Activated CD4-positive, alpha-beta memory T cell treated with anti-CD3 and anti-CD28 coated beads, Interleukin-2, amount 10 ng/mL, durations not matched to agents 7 days and 5 days (primary cell): Measurements from ENCODE around the gene WDR72. TPM values are rescaled to one million over a fixed set of nuclear protein-coding genes. Genes with fewer than 3 reads are reported as not detected.
"Not testable (repeated sequence)": the region's sequence is repeated elsewhere in the genome, so short reads cannot be mapped to it uniquely, and the experiment has no call there.

Source experiments
- CTCF ChIA-PET: fragments of 350-600 bp; sonication (Branson Sonifier 250); formaldehyde crosslinking; loops from one replicate; lab custom pipeline; 2021; ENCODE audit warnings: antibody characterized with exemption, inconsistent platforms; lab: Charles Lee
- POLR2A ChIA-PET: fragments of 350-600 bp; sonication (Branson Sonifier 250); formaldehyde crosslinking; loops from one replicate; lab custom pipeline; 2021; ENCODE audit warnings: antibody characterized with exemption; lab: Charles Lee
- DNase-seq: peaks from one replicate; pipeline ENCODE4 v3.0.0-alpha.2; 2020
- H3K27ac Mint-ChIP-seq: one replicate; pipeline ENCODE4 v1.8.0; 2021; ENCODE audit warnings: mild to moderate bottlenecking, mixed read lengths
- H3K27me3 Mint-ChIP-seq: one replicate; pipeline ENCODE4 v1.8.0; 2021; ENCODE audit warnings: mixed read lengths
- H3K36me3 Mint-ChIP-seq: one replicate; pipeline ENCODE4 v1.8.0; 2021; ENCODE audit warnings: low read depth, mixed read lengths
- H3K4me1 Mint-ChIP-seq: one replicate; pipeline ENCODE4 v1.8.0; 2021; ENCODE audit warnings: mixed read lengths
- H3K4me3 Mint-ChIP-seq: one replicate; pipeline ENCODE4 v1.8.0; 2021; ENCODE audit warnings: mild to moderate bottlenecking, mixed read lengths
- H3K9me3 Mint-ChIP-seq: one replicate; pipeline ENCODE4 v1.8.0; 2021; ENCODE audit warnings: mixed read lengths
- total RNA-seq, 2 experiments: library from RNA; stranded (reverse); gene quantifications; one replicate each; pipeline ENCODE4 v1.2.3, GENCODE V29; 2021

Gene WDR72
- total RNA-seq, 2 experiments from 2014 or later: not detected

DNA sequence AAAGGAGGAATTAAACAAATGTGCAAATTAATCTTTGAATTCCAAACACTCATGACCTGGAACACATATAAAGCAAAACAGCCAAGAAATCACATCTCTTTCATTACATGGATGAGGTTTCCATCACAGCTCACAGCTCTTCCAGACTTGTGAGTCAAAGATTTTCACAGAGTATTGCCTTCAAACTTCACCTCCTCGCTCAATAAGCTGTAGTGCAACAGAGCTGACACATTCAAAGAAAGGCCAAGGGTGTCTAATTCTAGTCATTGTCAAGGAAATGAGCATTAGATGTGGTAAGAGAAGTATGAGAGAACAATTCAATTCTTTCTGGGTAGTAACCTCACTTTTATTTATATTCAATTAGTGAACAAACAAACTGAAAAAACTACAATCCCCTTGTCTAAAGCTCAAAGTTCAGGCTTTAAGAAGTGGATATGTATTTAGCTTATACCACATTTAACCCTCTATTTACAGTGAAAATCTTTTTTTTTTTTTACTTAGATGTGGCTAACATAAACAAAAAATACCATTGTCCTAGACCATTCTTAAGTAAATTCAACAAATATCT, 11.9 kb downstream of the WDR72 start:
- ChIA-PET POLR2A (no interaction called here), CTCF (no interaction called here)
- H3K27me3 Mint-ChIP-seq: no peaks in the 10 kb centered on the region
- H3K4me1 Mint-ChIP-seq: no peaks in the 10 kb centered on the region
- no peak for DNase-seq
- no peak overlapping the region for H3K27ac Mint-ChIP-seq
- H3K36me3 Mint-ChIP-seq: no peaks in the 10 kb centered on the region
- no peaks in the 10 kb centered on the region for H3K9me3 Mint-ChIP-seq
- no peak overlapping the region for H3K4me3 Mint-ChIP-seq

DNA sequence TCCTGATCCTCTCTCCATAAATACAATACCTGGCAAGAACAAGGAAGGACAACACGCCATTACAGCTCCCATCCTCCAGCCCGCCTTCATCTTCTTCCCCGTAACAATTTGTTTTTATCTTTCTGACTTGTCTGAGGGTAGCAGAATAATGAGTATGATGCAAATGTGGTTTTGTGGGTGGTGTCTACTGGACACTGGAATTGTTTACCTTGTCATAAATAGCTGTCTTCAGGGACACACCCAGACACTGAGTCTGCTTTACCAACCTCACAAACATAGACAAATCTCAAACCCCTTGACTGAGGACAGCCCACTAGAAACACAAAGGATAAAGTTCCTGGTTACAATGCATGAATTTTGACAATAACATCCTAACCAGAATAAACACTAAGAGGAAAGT, 13.4 kb downstream of the WDR72 start:
- no peak overlapping the region for H3K27ac Mint-ChIP-seq
- no peaks in the 10 kb centered on the region for H3K4me1 Mint-ChIP-seq
- ChIA-PET CTCF (no interaction called here), POLR2A (no interaction called here)
- DNase-seq: no peak
- no peaks in the 10 kb centered on the region for H3K27me3 Mint-ChIP-seq
- no peaks in the 10 kb centered on the region for H3K36me3 Mint-ChIP-seq
- no peak overlapping the region for H3K4me3 Mint-ChIP-seq
- H3K9me3 Mint-ChIP-seq: no peaks in the 10 kb centered on the region

DNA sequence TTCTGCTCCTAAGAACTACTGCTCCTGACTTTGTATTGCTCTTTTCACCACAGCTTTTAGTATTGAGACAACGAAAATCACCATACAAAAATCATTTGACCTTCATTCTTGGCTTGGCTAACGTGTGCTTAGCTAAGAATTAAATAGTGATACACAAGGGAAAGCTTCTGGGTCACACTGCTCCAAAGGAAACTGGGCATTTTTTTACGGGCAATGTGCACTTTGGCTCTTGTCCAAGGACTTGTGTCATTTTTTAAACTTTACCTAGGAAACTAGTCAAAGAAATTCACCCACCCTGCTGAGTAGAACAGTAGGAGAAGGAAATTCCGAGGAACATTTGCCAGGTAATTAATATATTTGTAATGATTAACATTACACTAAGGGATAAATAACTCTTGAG, 19.8 kb downstream of the WDR72 start:
- H3K27ac Mint-ChIP-seq: no peak overlapping the region
- H3K4me1 Mint-ChIP-seq: no peaks in the 10 kb centered on the region
- H3K9me3 Mint-ChIP-seq: no peaks in the 10 kb centered on the region
- CTCF ChIA-PET: interaction anchor here (0.6 kb wide), 1 partner anchor 11 kb away, joined by 3 read pairs; no protein-coding TSS in a partner anchor
- no peaks in the 10 kb centered on the region for H3K27me3 Mint-ChIP-seq
- H3K36me3 Mint-ChIP-seq: no peaks in the 10 kb centered on the region
- no peak for DNase-seq
- no peak overlapping the region for H3K4me3 Mint-ChIP-seq
- POLR2A ChIA-PET: no interaction called here

DNA sequence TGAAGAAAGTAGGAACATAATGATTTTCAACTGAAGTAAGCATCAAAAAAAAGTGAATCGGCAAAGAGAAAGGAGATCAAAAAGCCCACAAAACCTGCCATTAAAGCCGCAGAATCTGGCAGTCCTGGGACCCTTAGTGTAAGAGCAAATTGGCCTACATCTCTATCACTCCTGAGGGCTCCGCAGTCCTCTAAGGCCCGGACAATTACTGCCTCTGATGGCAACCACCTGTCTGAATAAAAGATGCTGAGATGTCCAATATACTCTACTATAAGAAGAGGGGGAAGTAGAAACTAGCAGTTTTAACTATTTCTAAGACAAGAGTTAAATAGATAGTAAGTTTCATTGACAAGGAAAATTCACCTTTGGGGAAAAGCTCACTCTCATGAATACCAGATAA, 20.3 kb downstream of the WDR72 start:
- H3K4me1 Mint-ChIP-seq: no peaks in the 10 kb centered on the region
- no peak overlapping the region for H3K27ac Mint-ChIP-seq
- H3K9me3 Mint-ChIP-seq: no peaks in the 10 kb centered on the region
- POLR2A ChIA-PET: no interaction called here
- no peaks in the 10 kb centered on the region for H3K36me3 Mint-ChIP-seq
- no peak overlapping the region for H3K4me3 Mint-ChIP-seq
- CTCF ChIA-PET: interaction anchor here (0.7 kb wide), 1 partner anchor 1473 kb away, joined by 3 read pairs; no protein-coding TSS in a partner anchor
- no peaks in the 10 kb centered on the region for H3K27me3 Mint-ChIP-seq
- no peak for DNase-seq

DNA sequence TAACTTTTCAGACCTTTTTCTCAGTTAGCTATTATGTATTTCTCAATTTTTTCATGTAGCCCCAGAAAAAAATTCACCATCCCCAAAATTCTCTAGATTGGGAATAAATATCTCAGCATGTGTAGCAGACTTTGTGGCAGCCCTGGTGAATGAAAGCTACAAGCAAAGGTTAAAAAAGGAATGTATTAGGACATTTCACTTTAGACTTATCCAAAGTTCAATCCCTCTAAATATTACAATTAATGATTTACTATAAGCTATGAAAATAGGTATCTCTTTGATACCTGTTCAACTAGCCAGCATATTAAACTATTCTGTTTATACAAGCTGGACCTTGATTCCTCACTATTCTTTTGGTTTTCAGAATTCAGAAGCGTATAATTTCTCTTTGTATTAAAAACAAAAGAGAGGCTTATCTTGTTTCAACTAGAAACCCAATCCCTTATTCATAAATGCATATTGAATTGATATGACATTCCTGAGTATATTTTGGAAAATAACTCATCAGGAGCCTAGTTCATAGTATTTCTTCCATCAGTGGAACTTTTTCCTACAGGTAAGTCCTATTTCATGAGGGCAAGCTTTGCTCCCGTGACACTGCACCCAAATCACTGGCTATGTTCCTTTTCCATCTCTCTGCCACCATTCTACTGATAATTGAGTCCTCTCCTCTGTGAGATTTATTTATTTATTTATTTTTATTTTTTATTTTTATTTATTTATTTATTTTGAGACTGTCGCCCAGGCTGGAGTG, 38.0 kb downstream of the WDR72 start:
- Mint-ChIP-seq H3K27ac (no peak overlapping the region), H3K9me3 (no peaks in the 10 kb centered on the region), H3K27me3 (no peaks in the 10 kb centered on the region), H3K4me1 (no peaks in the 10 kb centered on the region), H3K4me3 (no peak overlapping the region), H3K36me3 (no peaks in the 10 kb centered on the region)
- ChIA-PET CTCF (no interaction called here), POLR2A (no interaction called here)
- DNase-seq: no peak

DNA sequence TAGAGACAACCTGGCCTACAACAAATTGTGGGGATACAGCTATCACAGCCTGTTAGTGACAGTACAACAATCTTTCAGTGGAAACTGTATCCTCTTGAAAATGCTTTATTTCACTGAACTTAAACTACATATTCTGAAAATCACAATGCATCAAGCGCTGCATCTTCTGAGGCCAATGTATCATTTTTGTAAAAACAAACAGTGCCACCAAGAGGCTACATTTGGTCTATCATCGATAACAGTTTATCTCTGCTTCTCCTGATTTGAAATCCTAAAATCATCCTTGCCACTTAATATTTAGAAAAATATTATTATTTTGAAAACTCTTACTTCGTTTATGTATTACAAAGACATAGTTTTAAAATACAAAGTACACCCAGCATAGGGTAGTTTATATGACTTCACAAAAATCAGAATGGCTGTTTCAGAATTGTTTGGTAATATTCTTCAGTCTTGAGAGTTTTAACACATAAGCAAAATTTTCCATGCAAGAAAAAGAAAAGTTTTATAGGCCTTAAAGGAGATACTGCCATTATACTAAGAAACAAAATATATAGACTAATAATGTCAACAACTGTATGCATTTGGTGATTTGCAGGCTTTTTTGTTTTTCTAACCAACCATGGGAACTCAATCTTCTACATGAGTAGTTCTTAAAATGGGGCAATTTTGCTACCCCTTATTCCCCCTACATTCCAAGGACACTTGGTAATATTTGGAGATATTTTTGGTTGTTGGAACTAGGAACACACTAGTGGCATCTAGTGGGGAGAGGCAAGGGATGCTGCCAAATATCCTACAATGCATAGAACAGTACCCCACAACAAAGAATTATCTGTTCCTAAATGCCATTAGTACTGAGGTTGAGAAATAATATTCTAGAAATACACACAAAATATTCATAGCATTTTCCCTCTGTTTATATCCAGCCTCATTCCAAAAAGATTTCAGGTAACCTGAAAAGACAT, 42.3 kb downstream of the WDR72 start:
- POLR2A ChIA-PET: no interaction called here
- no peak overlapping the region for H3K27ac Mint-ChIP-seq
- DNase-seq: no peak
- no peaks in the 10 kb centered on the region for H3K9me3 Mint-ChIP-seq
- no peaks in the 10 kb centered on the region for H3K27me3 Mint-ChIP-seq
- H3K36me3 Mint-ChIP-seq: no peaks in the 10 kb centered on the region
- H3K4me1 Mint-ChIP-seq: no peaks in the 10 kb centered on the region
- no peak overlapping the region for H3K4me3 Mint-ChIP-seq
- CTCF ChIA-PET: no interaction called here

DNA sequence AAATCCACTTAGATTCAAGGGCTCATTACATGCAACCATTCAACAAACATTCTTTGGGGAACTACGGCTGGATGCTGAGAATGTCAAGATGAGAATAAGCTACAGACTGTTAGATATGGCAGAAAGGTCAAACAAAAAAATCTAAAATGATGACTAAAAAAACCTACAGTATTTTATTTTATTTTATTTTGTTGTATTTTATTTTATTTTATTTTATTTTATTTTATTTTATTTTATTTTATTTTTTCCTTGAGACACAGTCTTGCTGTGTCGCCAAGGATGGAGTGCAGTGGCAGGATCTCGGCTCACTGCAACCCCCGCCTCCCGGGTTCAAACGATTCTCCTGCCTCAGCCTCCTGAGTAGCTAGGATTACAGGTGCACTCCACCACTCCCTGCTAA, 46.2 kb downstream of the WDR72 start:
- no peak overlapping the region for H3K27ac Mint-ChIP-seq
- no peaks in the 10 kb centered on the region for H3K27me3 Mint-ChIP-seq
- ChIA-PET POLR2A (no interaction called here), CTCF (no interaction called here)
- H3K9me3 Mint-ChIP-seq: no peaks in the 10 kb centered on the region
- H3K36me3 Mint-ChIP-seq: no peaks in the 10 kb centered on the region
- H3K4me3 Mint-ChIP-seq: no peak overlapping the region
- H3K4me1 Mint-ChIP-seq: no peaks in the 10 kb centered on the region
- no peak for DNase-seq

DNA sequence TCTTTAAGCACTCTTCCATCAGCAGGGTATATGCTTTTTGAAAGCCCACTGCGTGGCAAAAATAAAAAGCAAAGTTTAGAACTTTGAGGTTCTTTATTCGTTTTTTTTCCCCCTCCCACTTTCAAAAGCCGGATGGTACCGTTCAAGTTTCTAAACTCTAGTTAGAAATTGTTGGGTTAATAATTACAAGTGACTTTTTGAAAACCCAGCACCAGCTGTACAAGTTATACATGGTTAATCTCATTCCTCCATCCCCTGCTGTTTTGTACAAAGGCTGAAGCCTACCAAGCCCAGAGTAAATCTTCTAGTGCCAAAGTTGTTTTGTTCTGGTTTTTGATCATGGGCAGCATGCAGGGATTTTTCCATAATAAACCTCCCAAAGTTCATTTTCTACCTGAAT, 48.6 kb downstream of the WDR72 start:
- H3K4me1 Mint-ChIP-seq: no peaks in the 10 kb centered on the region
- H3K27me3 Mint-ChIP-seq: no peaks in the 10 kb centered on the region
- ChIA-PET CTCF (no interaction called here), POLR2A (no interaction called here)
- no peaks in the 10 kb centered on the region for H3K36me3 Mint-ChIP-seq
- no peaks in the 10 kb centered on the region for H3K9me3 Mint-ChIP-seq
- DNase-seq: no peak
- H3K27ac Mint-ChIP-seq: no peak overlapping the region
- no peak overlapping the region for H3K4me3 Mint-ChIP-seq

DNA sequence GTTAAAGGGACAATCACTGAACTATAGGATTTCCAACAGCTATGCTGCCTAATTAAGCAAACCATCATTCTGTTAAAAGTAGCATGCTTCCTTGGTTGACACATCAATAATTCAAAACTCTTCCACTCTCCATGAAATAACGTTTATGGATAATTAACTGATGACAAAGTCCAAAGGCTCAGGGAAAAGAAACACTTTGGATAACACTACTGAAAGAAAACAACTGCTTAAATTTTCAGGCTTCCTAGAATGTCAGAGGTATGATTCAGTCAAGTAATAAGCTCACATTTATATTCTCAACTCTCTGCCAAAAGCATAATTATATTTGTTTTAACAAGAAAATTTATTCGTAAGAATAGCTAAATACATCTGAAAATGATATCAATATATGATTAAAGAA, 49.6 kb downstream of the WDR72 start:
- no peak overlapping the region for H3K27ac Mint-ChIP-seq
- ChIA-PET CTCF (no interaction called here), POLR2A (no interaction called here)
- H3K36me3 Mint-ChIP-seq: no peaks in the 10 kb centered on the region
- no peak overlapping the region for H3K4me3 Mint-ChIP-seq
- no peak for DNase-seq
- H3K4me1 Mint-ChIP-seq: no peaks in the 10 kb centered on the region
- H3K9me3 Mint-ChIP-seq: no peaks in the 10 kb centered on the region
- H3K27me3 Mint-ChIP-seq: no peaks in the 10 kb centered on the region

DNA sequence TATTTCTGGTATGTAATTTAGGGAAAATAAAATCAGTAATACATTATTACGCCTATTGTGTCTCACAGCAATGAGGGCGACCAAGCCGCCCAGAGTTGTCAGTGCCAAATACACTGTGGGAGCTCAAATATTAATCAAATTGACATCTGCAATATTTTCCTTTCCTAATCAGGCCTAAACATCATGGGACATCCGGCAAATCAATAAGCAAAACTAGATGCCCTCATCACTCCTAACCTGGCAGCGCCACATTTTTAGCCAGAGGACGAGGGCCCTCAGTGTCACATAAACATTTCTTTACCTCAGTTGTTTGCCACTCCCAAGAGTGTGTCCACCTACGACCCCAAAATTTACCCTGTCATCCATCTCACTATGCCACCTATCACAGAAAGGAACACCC, 64.1 kb downstream of the WDR72 start:
- H3K4me1 Mint-ChIP-seq: no peaks in the 10 kb centered on the region
- ChIA-PET CTCF (no interaction called here), POLR2A (no interaction called here)
- H3K9me3 Mint-ChIP-seq: no peaks in the 10 kb centered on the region
- DNase-seq: no peak
- H3K27ac Mint-ChIP-seq: no peak overlapping the region
- H3K4me3 Mint-ChIP-seq: no peak overlapping the region
- no peaks in the 10 kb centered on the region for H3K36me3 Mint-ChIP-seq
- no peaks in the 10 kb centered on the region for H3K27me3 Mint-ChIP-seq

DNA sequence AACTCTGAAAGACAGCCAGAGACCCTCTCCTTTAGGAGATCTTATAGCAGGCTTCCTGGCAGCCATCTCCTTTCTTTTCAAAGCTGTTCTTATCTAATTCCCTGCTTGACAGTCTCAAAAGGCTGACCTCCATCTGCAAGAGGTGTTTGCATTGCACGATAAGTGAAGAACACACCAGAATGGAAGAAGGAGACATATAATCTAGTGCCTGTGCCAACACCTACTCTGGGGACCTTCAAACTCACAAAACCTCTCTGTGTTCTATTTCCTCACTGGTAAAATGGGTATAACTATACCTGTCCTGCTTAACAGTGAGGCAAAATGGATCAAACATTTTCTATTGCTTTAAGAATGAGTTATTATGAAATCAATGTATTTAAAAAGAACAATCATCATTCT, 65.0 kb downstream of the WDR72 start:
- Mint-ChIP-seq H3K9me3 (no peaks in the 10 kb centered on the region), H3K4me1 (no peaks in the 10 kb centered on the region), H3K27ac (no peak overlapping the region), H3K27me3 (no peaks in the 10 kb centered on the region), H3K36me3 (no peaks in the 10 kb centered on the region), H3K4me3 (no peak overlapping the region)
- DNase-seq: no peak
- ChIA-PET CTCF (no interaction called here), POLR2A (no interaction called here)

DNA sequence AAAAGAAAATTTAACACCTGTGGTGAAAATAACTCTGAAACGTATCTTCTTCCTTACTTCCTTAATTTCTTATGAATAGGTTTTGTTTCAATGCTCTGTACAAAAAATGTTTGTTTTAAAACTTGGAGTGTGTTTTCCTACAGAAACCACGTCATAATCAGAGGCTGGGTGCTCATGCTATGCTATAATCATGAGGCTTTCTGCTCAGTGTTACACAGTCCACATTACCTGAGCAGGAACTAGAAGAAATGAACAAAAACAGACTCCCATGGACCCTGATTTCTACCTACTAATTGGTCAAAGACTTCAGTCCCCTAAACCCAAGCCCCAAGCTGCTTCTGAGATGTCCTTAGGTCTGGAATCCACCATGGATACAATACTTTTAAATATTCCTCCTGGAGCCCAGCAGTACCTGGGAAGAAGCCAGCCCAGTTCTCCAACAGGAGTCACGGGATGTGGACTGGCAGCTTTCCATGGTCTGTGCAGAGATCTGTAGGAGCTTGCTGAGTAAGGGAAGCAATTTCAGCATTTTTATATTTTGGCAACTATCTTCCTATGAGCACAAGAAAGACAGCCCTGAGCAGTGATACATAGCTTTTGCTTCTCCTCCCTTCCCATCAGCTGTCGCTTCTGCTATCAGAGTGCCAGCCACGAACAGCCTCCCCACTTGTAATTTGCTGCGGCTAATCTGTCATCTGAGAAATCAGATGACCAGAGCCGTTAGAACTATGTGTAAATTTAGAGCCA, 65.6 kb downstream of the WDR72 start:
- H3K36me3 Mint-ChIP-seq: no peaks in the 10 kb centered on the region
- H3K27me3 Mint-ChIP-seq: no peaks in the 10 kb centered on the region
- POLR2A ChIA-PET: no interaction called here
- DNase-seq: no peak
- H3K4me1 Mint-ChIP-seq: no peaks in the 10 kb centered on the region
- CTCF ChIA-PET: no interaction called here
- H3K9me3 Mint-ChIP-seq: no peaks in the 10 kb centered on the region
- H3K4me3 Mint-ChIP-seq: no peak overlapping the region
- no peak overlapping the region for H3K27ac Mint-ChIP-seq

DNA sequence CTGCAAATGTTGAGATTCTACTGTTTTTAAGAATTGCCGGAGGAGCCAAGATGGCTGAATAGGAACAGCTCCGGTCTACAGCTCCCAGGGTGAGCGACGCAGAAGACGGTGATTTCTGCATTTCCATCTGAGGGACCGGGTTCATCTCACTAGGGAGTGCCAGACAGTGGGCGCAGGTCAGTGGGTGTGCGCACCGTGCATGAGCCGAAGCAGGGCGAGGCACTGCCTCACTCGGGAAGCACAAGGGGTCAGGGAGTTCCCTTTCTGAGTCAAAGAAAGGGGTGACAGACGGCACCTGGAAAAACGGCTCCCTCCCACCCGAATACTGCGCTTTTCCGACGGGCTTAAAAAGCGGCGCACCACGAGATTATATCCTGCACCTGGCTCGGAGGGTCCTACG, 75.3 kb downstream of the WDR72 start:
- H3K4me1 Mint-ChIP-seq, H3K27me3 Mint-ChIP-seq, DNase-seq, H3K27ac Mint-ChIP-seq, CTCF ChIA-PET, H3K36me3 Mint-ChIP-seq, H3K4me3 Mint-ChIP-seq, H3K9me3 Mint-ChIP-seq, POLR2A ChIA-PET: not testable (repeated sequence)
